Glutamatergic neuron (in vitro differentiated cells): ENCODE data around the gene NUMBL. TPM values are rescaled to one million over a fixed set of nuclear protein-coding genes. Genes with fewer than 3 reads are reported as not detected.
"Not testable (repeated sequence)": the region's sequence is repeated elsewhere in the genome, so short reads cannot be mapped to it uniquely, and the experiment has no call there.

ENCODE experiments used
- DNase-seq: peaks from one replicate; pipeline ENCODE4 v3.0.0; 2022
- H3K27ac Mint-ChIP-seq: one replicate; pipeline ENCODE4 v1.8.0; 2020; ENCODE audit warnings: mild to moderate bottlenecking, mixed read lengths, inconsistent platforms; ENCODE audit not compliant: unreplicated experiment
- H3K27me3 Mint-ChIP-seq: one replicate; pipeline ENCODE4 v1.8.0; 2020; ENCODE audit warnings: mild to moderate bottlenecking, moderate library complexity, mixed read lengths, inconsistent platforms; ENCODE audit not compliant: unreplicated experiment
- H3K36me3 Mint-ChIP-seq: one replicate; pipeline ENCODE4 v1.8.0; 2020; ENCODE audit warnings: mild to moderate bottlenecking, mixed read lengths, inconsistent platforms; ENCODE audit not compliant: unreplicated experiment
- H3K4me1 Mint-ChIP-seq: one replicate; pipeline ENCODE4 v1.8.0; 2020; ENCODE audit warnings: mild to moderate bottlenecking, low read depth, mixed read lengths, inconsistent platforms; ENCODE audit not compliant: unreplicated experiment
- H3K4me3 Mint-ChIP-seq: one replicate; pipeline ENCODE4 v1.8.0; 2020; ENCODE audit warnings: mild to moderate bottlenecking, mixed read lengths, inconsistent platforms; ENCODE audit not compliant: unreplicated experiment
- H3K9me3 Mint-ChIP-seq: one replicate; pipeline ENCODE4 v1.8.0; 2020; ENCODE audit warnings: mild to moderate bottlenecking, moderate library complexity, mixed read lengths, inconsistent platforms; ENCODE audit not compliant: unreplicated experiment
- CTCF ChIP-seq: fragments of 200-600 bp; sonication (generic); IDR thresholded peaks from one replicate; pipeline ENCODE4 v1.5.0; 2021; ENCODE audit not compliant: partially characterized antibody, unreplicated experiment
- total RNA-seq: library from RNA; stranded (reverse); fragmentation: NEBNext Ultra II Directional; extraction: Animal tissue kit (Norgen Biotek cat#: 25700); gene quantifications from one replicate; pipeline ENCODE4 v1.2.1, GENCODE V29; 2021; ENCODE audit not compliant: unreplicated experiment

The NUMBL gene
- total RNA-seq, 1 donor from 2014 or later: 250 TPM

GRCh38 chr19:40661616-40662015 is 28.8 kb downstream of the NUMBL start:
- H3K4me3 Mint-ChIP-seq: no peak overlapping the region
- H3K4me1 Mint-ChIP-seq: no peaks in the 10 kb centered on the region
- DNase-seq: no peak
- no peak for TF ChIP-seq CTCF
- H3K27me3 Mint-ChIP-seq: peaks cover 8% of the 10 kb centered on the region
- H3K36me3 Mint-ChIP-seq: no peaks in the 10 kb centered on the region
- no peak overlapping the region for H3K27ac Mint-ChIP-seq
- H3K9me3 Mint-ChIP-seq: peaks cover 7% of the 10 kb centered on the region

GRCh38 chr19:40659566-40659965 is 30.9 kb downstream of the NUMBL start:
- no peaks in the 10 kb centered on the region for H3K36me3 Mint-ChIP-seq
- H3K27ac Mint-ChIP-seq: no peak overlapping the region
- TF ChIP-seq CTCF: no peak
- H3K9me3 Mint-ChIP-seq: peaks cover 2% of the 10 kb centered on the region
- no peak overlapping the region for H3K4me3 Mint-ChIP-seq
- no peak for DNase-seq
- H3K27me3 Mint-ChIP-seq: peaks cover 6% of the 10 kb centered on the region
- H3K4me1 Mint-ChIP-seq: no peaks in the 10 kb centered on the region

- Mint-ChIP-seq H3K9me3 (peaks cover 2% of the 10 kb centered on the region), H3K27ac (no peak overlapping the region), H3K36me3 (no peaks in the 10 kb centered on the region), H3K27me3 (peaks cover 6% of the 10 kb centered on the region), H3K4me3 (no peak overlapping the region), H3K4me1 (no peaks in the 10 kb centered on the region)
- TF ChIP-seq CTCF: no peak
- no peak for DNase-seq
Observed at GRCh38 chr19:40659116-40659515, 31.3 kb downstream of the NUMBL start.

GRCh38 chr19:40658031-40658430 is 32.4 kb downstream of the NUMBL start:
- H3K9me3 Mint-ChIP-seq: no peaks in the 10 kb centered on the region
- H3K4me3 Mint-ChIP-seq: no peak overlapping the region
- H3K27me3 Mint-ChIP-seq: peaks cover 2% of the 10 kb centered on the region
- no peaks in the 10 kb centered on the region for H3K36me3 Mint-ChIP-seq
- no peak overlapping the region for H3K27ac Mint-ChIP-seq
- no peaks in the 10 kb centered on the region for H3K4me1 Mint-ChIP-seq
- no peak for DNase-seq
- no peak for TF ChIP-seq CTCF

- H3K27ac Mint-ChIP-seq, DNase-seq, H3K4me3 Mint-ChIP-seq, H3K4me1 Mint-ChIP-seq, H3K36me3 Mint-ChIP-seq, H3K27me3 Mint-ChIP-seq, H3K9me3 Mint-ChIP-seq: not testable (repeated sequence)
Observed at GRCh38 chr19:40655684-40656083, 34.8 kb downstream of the NUMBL start.

GRCh38 chr19:40652303-40652702 is 38.1 kb downstream of the NUMBL start:
- not testable (repeated sequence) for H3K27ac Mint-ChIP-seq, DNase-seq, H3K4me3 Mint-ChIP-seq, H3K4me1 Mint-ChIP-seq, H3K36me3 Mint-ChIP-seq, H3K9me3 Mint-ChIP-seq, H3K27me3 Mint-ChIP-seq
